DOHH2 (cell line): ENCODE measurements around the gene MAPK8IP1.

Source experiments
- EZH2phosphoT487 ChIP-seq: fragments of 200-600 bp; sonication (generic); IDR thresholded peaks from 2 replicates; pipeline ENCODE4 v1.6.1; 2017; ENCODE audit warnings: borderline replicate concordance, mild to moderate bottlenecking, antibody characterized with exemption, low read length, moderate library complexity, mixed read lengths
- TF ChIP-seq, protein P1 (sequence below): fragments of 200-600 bp; sonication (generic); IDR thresholded peaks from one replicate; pipeline ENCODE4 v1.5.1; 2014; ENCODE audit warnings: antibody characterized with exemption, mild to moderate bottlenecking, low read depth, low read length; ENCODE audit not compliant: poor library complexity, severe bottlenecking

DNA sequence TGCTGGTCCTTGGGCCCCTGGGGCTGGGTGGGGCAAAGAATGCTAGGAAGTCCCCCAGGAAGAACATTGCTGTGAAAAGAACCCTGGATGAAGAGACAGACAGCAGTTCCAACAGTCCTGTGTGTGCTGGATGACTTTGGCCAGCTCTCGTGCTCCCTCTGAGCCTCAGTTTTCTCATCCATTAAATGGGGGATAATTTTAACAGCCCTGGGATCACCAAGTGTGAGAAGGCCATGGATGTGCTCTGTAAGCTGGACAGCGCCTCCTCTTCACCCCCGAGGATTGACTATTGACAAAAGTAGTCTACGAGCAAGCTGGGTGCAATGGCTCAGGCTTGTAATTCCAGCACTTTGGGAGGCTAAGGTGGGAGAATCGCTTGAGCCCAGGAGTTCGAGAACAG lies 39.5 kb downstream of the MAPK8IP1 start:
- TF ChIP-seq, protein P1, sequence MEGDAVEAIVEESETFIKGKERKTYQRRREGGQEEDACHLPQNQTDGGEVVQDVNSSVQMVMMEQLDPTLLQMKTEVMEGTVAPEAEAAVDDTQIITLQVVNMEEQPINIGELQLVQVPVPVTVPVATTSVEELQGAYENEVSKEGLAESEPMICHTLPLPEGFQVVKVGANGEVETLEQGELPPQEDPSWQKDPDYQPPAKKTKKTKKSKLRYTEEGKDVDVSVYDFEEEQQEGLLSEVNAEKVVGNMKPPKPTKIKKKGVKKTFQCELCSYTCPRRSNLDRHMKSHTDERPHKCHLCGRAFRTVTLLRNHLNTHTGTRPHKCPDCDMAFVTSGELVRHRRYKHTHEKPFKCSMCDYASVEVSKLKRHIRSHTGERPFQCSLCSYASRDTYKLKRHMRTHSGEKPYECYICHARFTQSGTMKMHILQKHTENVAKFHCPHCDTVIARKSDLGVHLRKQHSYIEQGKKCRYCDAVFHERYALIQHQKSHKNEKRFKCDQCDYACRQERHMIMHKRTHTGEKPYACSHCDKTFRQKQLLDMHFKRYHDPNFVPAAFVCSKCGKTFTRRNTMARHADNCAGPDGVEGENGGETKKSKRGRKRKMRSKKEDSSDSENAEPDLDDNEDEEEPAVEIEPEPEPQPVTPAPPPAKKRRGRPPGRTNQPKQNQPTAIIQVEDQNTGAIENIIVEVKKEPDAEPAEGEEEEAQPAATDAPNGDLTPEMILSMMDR = no peak
- no peak for TF ChIP-seq EZH2phosphoT487
